H1 (cell line): ENCODE results near the gene MECP2. TPM values are rescaled to one million over a fixed set of nuclear protein-coding genes. Genes with fewer than 3 reads are reported as not detected.

ENCODE experiments used
- ATF3 ChIP-seq: IDR thresholded peaks from 2 replicates; pipeline ENCODE4 v1.6.1; 2011; ENCODE audit warnings: low read depth, mild to moderate bottlenecking, low read length; ENCODE audit not compliant: insufficient read depth
- CHD7 ChIP-seq: fragments of 300-600 bp; sonication (generic); IDR thresholded peaks from 2 replicates; pipeline ENCODE4 v1.7.1; 2012; ENCODE audit warnings: low read length, moderate library complexity, mild to moderate bottlenecking, inconsistent platforms; ENCODE audit not compliant: insufficient replicate concordance
- JUND ChIP-seq: IDR thresholded peaks from 2 replicates; pipeline ENCODE4 v1.6.1; 2011; ENCODE audit warnings: mild to moderate bottlenecking, improper control_type of control experiment, low read length
- polyA plus RNA-seq, 7 experiments: library from polyadenylated mRNA; depleted of rRNA in 3 of 7; stranded (reverse) in 5 of 7; unstranded in 2 of 7; fragments of >200 nt in 5 of 7; fragments of 200-250 nt in 2 of 7; gene quantifications; 1 replicate in 5 of 7; 2 replicates in 1 of 7; 4 replicates in 1 of 7; pipeline versions ENCODE4 v1.2.1 to v1.2.3, GENCODE V29; 2011 to 2013; ENCODE audit warnings: missing spikeins in 2 of 7, mixed read lengths in 2 of 7
- total RNA-seq: library from RNA; stranded (reverse); fragmentation: NEBNext Ultra II Directional; extraction: Animal tissue kit (Norgen Biotek cat#: 25700); gene quantifications from 2 replicates; pipeline ENCODE4 v1.2.1, GENCODE V29; 2021

The MECP2 gene
- total and polyA plus RNA-seq, 2 of the 8 experiments (the other 6 are each of a cell fraction or from before 2014, with no cell fraction given), result 5.0 to 32.4 TPM

- TF ChIP-seq CHD7, result no peak
- no peak for TF ChIP-seq JUND
- TF ChIP-seq ATF3, result no peak
Observed at GRCh38 chrX:154008521-154008920, 89.0 kb downstream of the MECP2 start (continued).
